A549 (cell line): ENCODE measurements around the gene DLGAP1. TPM values are rescaled to one million over a fixed set of nuclear protein-coding genes. Genes with fewer than 3 reads are reported as not detected.
A peak's percentile ranks its signal among the peaks of the same experiment; 100 is the strongest.

Experiments
- ATAC-seq, 2 experiments: fragments of 200-7000 bp in 1 of 2; fragments of >200 bp in 1 of 2; cut with Nextera tagmentation in 1 of 2; cut with Tn5 transposase in 1 of 2; 3 replicates each; pipeline versions ENCODE4 v1.8.0 to v1.9.1; 2018 to 2020; ENCODE audit warnings: mild to moderate bottlenecking in 1 of 2, moderate library complexity in 1 of 2
- CTCF ChIA-PET: fragments of 300-600 bp; sonication (Branson Sonifier 250); formaldehyde crosslinking; extraction: SDS; loops from one replicate; lab custom pipeline; 2021; ENCODE audit warnings: antibody characterized with exemption, inconsistent platforms; lab: Yijun Ruan, JAX
- POLR2A ChIA-PET: fragments of 350-600 bp; formaldehyde crosslinking; extraction: SDS; loops from one replicate; lab custom pipeline; 2021; ENCODE audit warnings: antibody characterized with exemption, inconsistent platforms; lab: Yijun Ruan, JAX
- DNase-seq, 2 experiments: peaks; one replicate each; pipeline versions ENCODE4 v3.0.0 to v3.0.0-alpha.2; 2011 to 2016; ENCODE audit warnings: low read depth in 1 of 2, low spot score in 1 of 2
- FAIRE-seq: peaks from 2 replicates; lab custom pipeline; 2011; peaks lifted over from hg19 to GRCh38; lab: Jason Lieb, UNC
- H3K27ac ChIP-seq, 2 experiments: fragments of >200 bp; sonication (Bioruptor Twin); formaldehyde crosslinking; 3 replicates each; pipeline ENCODE4 v1.5.1; 2016 to 2017
- H3K4me1 ChIP-seq: fragments of >200 bp; sonication (Bioruptor Twin); formaldehyde crosslinking; 3 replicates; pipeline ENCODE4 v1.6.1; 2016
- H3K4me2 ChIP-seq: fragments of >200 bp; sonication (Bioruptor Twin); formaldehyde crosslinking; 3 replicates; pipeline ENCODE4 v1.6.1; 2016
- H3K4me3 ChIP-seq: fragments of >200 bp; sonication (Bioruptor Twin); formaldehyde crosslinking; 3 replicates; pipeline ENCODE4 v1.5.1; 2016
- H3K9me3 ChIP-seq: fragments of >200 bp; sonication (Bioruptor Twin); formaldehyde crosslinking; 3 replicates; pipeline ENCODE4 v1.6.1; 2016
- BCL3 ChIP-seq: fragments of >200 bp; sonication (Bioruptor Twin); formaldehyde crosslinking; IDR thresholded peaks from 3 replicates; pipeline ENCODE4 v1.6.1; 2016
- CBX8 ChIP-seq: fragments of 200-600 bp; sonication (generic); IDR thresholded peaks from 2 replicates; pipeline ENCODE4 v1.6.1; 2016
- CEBPB ChIP-seq, 2 experiments: fragments of >200 bp in 1 of 2; sonication (Bioruptor Twin) in 1 of 2; formaldehyde crosslinking in 1 of 2; IDR thresholded peaks; 2 replicates each; pipeline ENCODE4 v1.6.1; 2012 to 2016
- CHD4 ChIP-seq: fragments of 200-600 bp; sonication (generic); IDR thresholded peaks from 2 replicates; pipeline ENCODE4 v1.6.1; 2016; ENCODE audit warnings: antibody characterized with exemption, mild to moderate bottlenecking, borderline replicate concordance
- CTCF ChIP-seq: fragments of >200 bp; sonication (Bioruptor Twin); formaldehyde crosslinking; IDR thresholded peaks from 3 replicates; pipeline ENCODE4 v1.5.1; 2016
- EHMT2 ChIP-seq: fragments of 200-600 bp; sonication (generic); IDR thresholded peaks from 2 replicates; pipeline ENCODE4 v1.6.1; 2016; ENCODE audit warnings: antibody characterized with exemption, low read depth, mild to moderate bottlenecking, moderate library complexity
- FOXS1 ChIP-seq: fragments of 250-450 bp; sonication (Bioruptor Pico); IDR thresholded peaks from 2 replicates; pipeline ENCODE4 v1.5.0; 2020; ENCODE audit warnings: mild to moderate bottlenecking, moderate library complexity
- HDAC2 ChIP-seq: fragments of 200-600 bp; sonication (generic); IDR thresholded peaks from 2 replicates; pipeline ENCODE4 v1.6.1; 2016
- HEYL ChIP-seq: fragments of 250-450 bp; sonication (Bioruptor Pico); IDR thresholded peaks from 2 replicates; pipeline ENCODE4 v1.8.0; 2021; ENCODE audit warnings: mild to moderate bottlenecking, moderate library complexity
- HMGXB4 ChIP-seq: fragments of 250-450 bp; sonication (Bioruptor Pico); IDR thresholded peaks from 2 replicates; pipeline ENCODE4 v1.5.0; 2021; ENCODE audit warnings: mild to moderate bottlenecking, moderate library complexity, borderline replicate concordance
- HOXA7 ChIP-seq: fragments of 250-450 bp; sonication (Bioruptor Pico); IDR thresholded peaks from 2 replicates; pipeline ENCODE4 v1.5.0; 2020; ENCODE audit warnings: mild to moderate bottlenecking, moderate library complexity
- KDM5A ChIP-seq: fragments of 200-600 bp; sonication (generic); IDR thresholded peaks from 2 replicates; pipeline ENCODE4 v1.6.1; 2016; ENCODE audit warnings: antibody characterized with exemption, mild to moderate bottlenecking
- MYC ChIP-seq: IDR thresholded peaks from 2 replicates; pipeline ENCODE4 v1.6.1; 2012; ENCODE audit warnings: mild to moderate bottlenecking, inconsistent platforms, low read length, improper control_type of control experiment, borderline replicate concordance
- NFE2L2 ChIP-seq: fragments of 150-350 bp; conservative IDR thresholded peaks from 2 replicates; pipeline ENCODE4 v1.6.1; 2014; ENCODE audit warnings: low read length
- NPAS2 ChIP-seq: fragments of 250-450 bp; sonication (Bioruptor Pico); IDR thresholded peaks from 2 replicates; pipeline ENCODE4 v1.8.0; 2022; ENCODE audit warnings: mild to moderate bottlenecking, moderate library complexity, borderline replicate concordance
- NR3C1 ChIP-seq: fragments of >200 bp; sonication (Bioruptor Twin); formaldehyde crosslinking; IDR thresholded peaks from 3 replicates; pipeline ENCODE4 v1.6.1; 2017
- POLR2A ChIP-seq: IDR thresholded peaks from 2 replicates; pipeline ENCODE4 v1.6.1; 2012; ENCODE audit warnings: mild to moderate bottlenecking, low read length
- RARB ChIP-seq: fragments of 250-450 bp; sonication (Bioruptor Pico); IDR thresholded peaks from 2 replicates; pipeline ENCODE4 v1.8.0; 2021; ENCODE audit warnings: mild to moderate bottlenecking, moderate library complexity
- SREBF2 ChIP-seq: fragments of 450-650 bp; IDR thresholded peaks from 2 replicates; pipeline ENCODE4 v1.6.1; 2014; ENCODE audit warnings: mild to moderate bottlenecking, moderate library complexity
- TP53 ChIP-seq: fragments of 250-450 bp; sonication (Bioruptor Pico); IDR thresholded peaks from 2 replicates; pipeline ENCODE4 v1.5.0; 2021; ENCODE audit warnings: mild to moderate bottlenecking, moderate library complexity
- ZC3H11A ChIP-seq: fragments of 450-650 bp; IDR thresholded peaks from 2 replicates; pipeline ENCODE4 v1.6.1; 2014; ENCODE audit warnings: antibody characterized with exemption, mild to moderate bottlenecking
- ZNF302 ChIP-seq: fragments of 250-450 bp; sonication (Bioruptor Pico); IDR thresholded peaks from 2 replicates; pipeline ENCODE4 v1.9.0; 2021; ENCODE audit warnings: inconsistent platforms, mild to moderate bottlenecking, moderate library complexity
- WGBS: methylation state at CpG from one replicate; pipeline ENCODE4 v1.1.6; 2017; ENCODE audit errors: missing lambda C conversion rate; 5-methylcytosine and 5-hydroxymethylcytosine counted together
- polyA plus RNA-seq, 4 experiments: library from polyadenylated mRNA; depleted of rRNA in 3 of 4; stranded (reverse); fragments of >200 nt; fragmentation: RNase III in 1 of 4; extraction: RNeasy Plus Mini Kit Qiagen cat#74134 plus additional on column Dnase treatment in 1 of 4; gene quantifications; 2 replicates in 3 of 4; 3 replicates in 1 of 4; pipeline ENCODE4 v1.2.3, GENCODE V29; 2011 to 2017

Gene DLGAP1
- polyA plus RNA-seq, 2 of the 4 experiments (the other 2 are of a cell fraction), result 0.04 to 0.12 TPM

DNA sequence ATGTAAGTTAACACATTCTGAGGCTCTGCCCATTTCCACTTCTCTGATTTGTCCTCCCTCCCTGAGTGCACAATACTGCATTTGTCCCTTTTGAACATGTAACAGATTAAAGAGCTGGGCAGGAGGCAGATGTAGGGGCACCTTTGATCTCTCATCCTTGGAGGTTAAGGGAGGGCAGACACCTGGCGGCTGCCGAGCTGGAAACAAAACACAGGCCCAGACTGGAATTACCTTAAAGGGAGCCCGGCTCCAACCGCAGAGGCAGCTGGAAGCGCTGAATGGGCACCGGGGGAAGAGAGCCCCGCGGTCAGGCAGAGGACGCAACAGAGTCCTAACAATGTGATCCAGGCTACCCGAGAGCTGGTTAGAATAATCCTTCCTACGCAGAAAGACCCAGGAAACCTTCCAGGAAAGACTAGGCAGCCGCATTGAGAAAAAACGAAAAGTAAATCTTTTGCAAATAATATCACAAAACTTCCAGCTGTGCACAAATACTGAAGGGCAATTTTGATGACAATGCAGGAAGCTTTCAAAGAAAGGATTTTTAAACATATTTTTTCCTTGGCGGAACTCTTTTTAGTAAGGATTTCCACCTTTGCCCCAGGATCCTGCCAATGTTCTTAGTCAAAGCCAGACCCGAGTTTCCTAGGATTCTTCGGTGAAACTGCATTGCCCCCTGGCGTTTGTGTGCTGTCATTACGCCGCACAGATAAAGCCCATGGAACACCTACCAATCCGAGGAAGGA is 789.2 kb downstream of the DLGAP1 start (continued):
- no peak for TF ChIP-seq EHMT2
- TF ChIP-seq KDM5A, result no peak

GRCh38 chr18:3665204-3665603 is 789.9 kb downstream of the DLGAP1 start:
- Histone ChIP-seq H3K4me2 (peak overlapping the region; percentile 73), H3K4me3 (peak overlapping the region; percentile 14; the same call in 1 of the 3 replicates)
- POLR2A ChIA-PET, result interaction anchor here (0.9 to 3.7 kb wide), 14 partner anchors 9 to 404 kb away, joined by 3 to 75 read pairs (median 10); partner anchors contain the start of gene MYL12B

More at GRCh38 chr18:3665204-3665603, 789.9 kb downstream of the DLGAP1 start:
- H3K4me1 ChIP-seq, result peaks cover 50% of the 10 kb centered on the region
- no peak for DNase-seq
- no peak for ATAC-seq
- CTCF ChIA-PET, result interaction anchor here (0.6 to 7.9 kb wide), 27 partner anchors 10 to 419 kb away, joined by 3 to 136 read pairs (median 10); no protein-coding TSS in a partner anchor
- no peak for FAIRE-seq
- TF ChIP-seq RARB (CRISPR knock-in tag), result no peak
- TF ChIP-seq CEBPB (IDR thresholded peaks at IDR 0.05), result no peak
- TF ChIP-seq ZC3H11A, result no peak
- TF ChIP-seq MYC, result no peak
- TF ChIP-seq SREBF2, result no peak
- TF ChIP-seq POLR2A, result no peak
- no peak for TF ChIP-seq HDAC2
- no peak for TF ChIP-seq NPAS2
- no peak for TF ChIP-seq HMGXB4
- TF ChIP-seq CTCF, result no peak
- TF ChIP-seq CHD4, result no peak
- TF ChIP-seq TP53, result no peak
- no peak for TF ChIP-seq FOXS1
- TF ChIP-seq BCL3, result no peak
- no peak for TF ChIP-seq CBX8
- TF ChIP-seq ZNF302 (CRISPR knock-in tag), result no peak
- TF ChIP-seq NFE2L2, result no peak
- TF ChIP-seq HOXA7 (CRISPR knock-in tag), result no peak
- no peak for TF ChIP-seq NR3C1
- no peak for TF ChIP-seq HEYL (CRISPR knock-in tag)
- TF ChIP-seq, all 56 proteins: peak for 0
- H3K9me3 ChIP-seq, result peaks cover 20% of the 10 kb centered on the region
- 57% methylated on average over 3 of the region's 3 CpGs for WGBS
- H3K27ac ChIP-seq, result peak overlapping the region; percentile 87 to 91
